H1 (cell line): ENCODE results near the gene ZDHHC3. TPM values are rescaled to one million over a fixed set of nuclear protein-coding genes. Genes with fewer than 3 reads are reported as not detected.

ENCODE experiments used
- CTBP2 ChIP-seq: IDR thresholded peaks from 2 replicates; pipeline ENCODE4 v1.7.0; 2011; ENCODE audit warnings: borderline replicate concordance, mild to moderate bottlenecking, moderate library complexity, mixed read lengths, low read length; ENCODE audit not compliant: insufficient read depth, insufficient read length
- POLR2A ChIP-seq, 2 experiments: IDR thresholded peaks; 1 replicate in 1 of 2; 2 replicates in 1 of 2; pipeline ENCODE4 v1.6.1; 2011; ENCODE audit warnings: low read depth in 2 of 2, low read length in 2 of 2, mild to moderate bottlenecking in 2 of 2; ENCODE audit errors: control extremely low read depth in 1 of 2
- POLR2AphosphoS5 ChIP-seq: IDR thresholded peaks from 2 replicates; pipeline ENCODE4 v1.6.1; 2011; ENCODE audit warnings: low read depth, low read length
- TAF1 ChIP-seq: IDR thresholded peaks from 2 replicates; pipeline ENCODE4 v1.6.1; 2011; ENCODE audit warnings: mild to moderate bottlenecking, low read depth, low read length
- TEAD4 ChIP-seq: IDR thresholded peaks from 2 replicates; pipeline ENCODE4 v1.6.1; 2012; ENCODE audit warnings: low read depth, low read length, inconsistent platforms, mixed read lengths
- polyA plus RNA-seq, 7 experiments: library from polyadenylated mRNA; depleted of rRNA in 3 of 7; stranded (reverse) in 5 of 7; unstranded in 2 of 7; fragments of >200 nt in 5 of 7; fragments of 200-250 nt in 2 of 7; gene quantifications; 1 replicate in 5 of 7; 2 replicates in 1 of 7; 4 replicates in 1 of 7; pipeline versions ENCODE4 v1.2.1 to v1.2.3, GENCODE V29; 2011 to 2013; ENCODE audit warnings: missing spikeins in 2 of 7, mixed read lengths in 2 of 7
- total RNA-seq: library from RNA; stranded (reverse); fragmentation: NEBNext Ultra II Directional; extraction: Animal tissue kit (Norgen Biotek cat#: 25700); gene quantifications from 2 replicates; pipeline ENCODE4 v1.2.1, GENCODE V29; 2021

The ZDHHC3 gene
- total and polyA plus RNA-seq, 2 of the 8 experiments (the other 6 are each of a cell fraction or from before 2014, with no cell fraction given): 77.4 to 88.7 TPM

DNA sequence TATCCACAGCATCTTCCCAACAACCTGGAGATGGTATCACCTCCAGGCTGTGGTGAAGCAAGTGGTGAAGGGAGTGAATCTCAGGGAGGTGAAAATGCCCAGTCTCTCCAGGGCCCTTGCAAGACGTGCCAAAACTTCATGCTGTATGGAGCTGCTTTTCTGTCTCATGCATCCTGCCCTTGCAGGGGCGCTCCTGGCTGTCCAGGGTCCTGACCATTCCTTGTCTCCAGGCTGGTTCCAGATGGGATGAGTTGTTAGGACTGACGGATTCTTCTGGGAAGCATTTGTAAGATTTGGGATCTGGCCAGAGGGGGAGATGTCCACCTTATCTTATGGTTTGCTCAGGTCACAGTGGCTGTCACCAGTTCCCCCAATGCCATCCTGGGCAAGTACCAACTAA is 85.7 kb downstream of the ZDHHC3 start (continued):
- TF ChIP-seq TEAD4 (no peak), TAF1 (no peak), POLR2AphosphoS5 (no peak), POLR2A (IDR thresholded peaks at IDR 0.05; ENCODE audit: control extremely low read depth in 1 of 2, low read depth in 2 of 2, low read length in 2 of 2) (no peak), CTBP2 (no peak)
